K562 (cell line): ENCODE measurements around the gene ALDH16A1. TPM values are rescaled to one million over a fixed set of nuclear protein-coding genes. Genes with fewer than 3 reads are reported as not detected.

ENCODE experiments used
- AFF4 ChIP-seq: sonication (generic); formaldehyde crosslinking; IDR thresholded peaks from 2 replicates; pipeline ENCODE4 v1.8.0; 2023; ENCODE audit warnings: mild to moderate bottlenecking, missing genetic modification reagents
- ERF ChIP-seq: fragments of 450-650 bp; formaldehyde crosslinking; IDR thresholded peaks from 2 replicates; pipeline ENCODE4 v1.4.0; 2020; ENCODE audit warnings: mild to moderate bottlenecking, mixed read lengths
- ETV6 ChIP-seq, 3 experiments: fragments of 150-350 bp in 1 of 3; sonication (generic) in 1 of 3; formaldehyde crosslinking in 1 of 3; IDR thresholded peaks; 2 replicates each; pipeline versions ENCODE4 v1.6.1 to v1.8.0; 2014 to 2022; ENCODE audit warnings: borderline replicate concordance in 2 of 3, low read depth in 2 of 3, antibody characterized with exemption in 1 of 3, low read length in 1 of 3, mild to moderate bottlenecking in 1 of 3, missing genetic modification reagents in 1 of 3
- EZH2 ChIP-seq: IDR thresholded peaks from 2 replicates; pipeline ENCODE4 v1.6.1; 2012; ENCODE audit warnings: low read depth, mild to moderate bottlenecking, inconsistent platforms, low read length, borderline replicate concordance
- FOXK1 ChIP-seq: sonication (generic); formaldehyde crosslinking; IDR thresholded peaks from 2 replicates; pipeline ENCODE4 v1.8.0; 2022; ENCODE audit warnings: missing genetic modification reagents, mild to moderate bottlenecking, borderline replicate concordance
- FUS ChIP-seq: fragments of 200-400 bp; formaldehyde crosslinking; optimal IDR thresholded peaks from 2 replicates; pipeline ENCODE3; 2017; ENCODE audit warnings: low read depth, low read length
- HES1 ChIP-seq: fragments of 450-650 bp; IDR thresholded peaks from 2 replicates; pipeline ENCODE4 v1.6.1; 2016; ENCODE audit warnings: low read depth, mild to moderate bottlenecking, moderate library complexity
- MED1 ChIP-seq: sonication (generic); formaldehyde crosslinking; IDR thresholded peaks from 2 replicates; pipeline ENCODE4 v1.8.1; 2023; ENCODE audit warnings: missing genetic modification reagents, borderline replicate concordance
- NCOR1 ChIP-seq: fragments of 450-650 bp; IDR thresholded peaks from 2 replicates; pipeline ENCODE4 v1.6.1; 2016; ENCODE audit warnings: mild to moderate bottlenecking, moderate library complexity
- NR4A1 ChIP-seq, 2 experiments: fragments of 250-450 bp in 1 of 2; fragments of 450-650 bp in 1 of 2; sonication (Bioruptor Pico) in 1 of 2; IDR thresholded peaks; 2 replicates each; pipeline versions ENCODE4 v1.4.0 to v1.6.1; 2016 to 2020; ENCODE audit warnings: mild to moderate bottlenecking in 2 of 2, missing compliant biosample characterization in 1 of 2, missing genetic modification characterization in 1 of 2, moderate library complexity in 1 of 2
- TRIM24 ChIP-seq, 2 experiments: fragments of 450-650 bp; IDR thresholded peaks; 2 replicates each; pipeline ENCODE4 v1.6.1; 2016
- ZBTB9 ChIP-seq: fragments of 450-650 bp; formaldehyde crosslinking; IDR thresholded peaks from 2 replicates; pipeline ENCODE4 v1.4.0; 2020; ENCODE audit warnings: mild to moderate bottlenecking, moderate library complexity
- ZFPM2 ChIP-seq: fragments of 250-450 bp; sonication (Bioruptor Pico); IDR thresholded peaks from 2 replicates; pipeline ENCODE4 v1.5.1; 2022; ENCODE audit warnings: mild to moderate bottlenecking
- ZFX ChIP-seq: sonication (generic); formaldehyde crosslinking; IDR thresholded peaks from 2 replicates; pipeline ENCODE4 v1.8.0; 2022; ENCODE audit warnings: mild to moderate bottlenecking, missing genetic modification reagents, moderate library complexity
- ZNF280B ChIP-seq: fragments of 250-450 bp; sonication (Bioruptor Pico); IDR thresholded peaks from 2 replicates; pipeline ENCODE4 v1.5.1; 2021; ENCODE audit warnings: mild to moderate bottlenecking
- ZNF589 ChIP-seq: fragments of 200-800 bp; sonication (Bioruptor generic); IDR thresholded peaks from 2 replicates; pipeline ENCODE4 v1.6.1; 2016; ENCODE audit warnings: low read depth, missing genetic modification characterization, missing compliant biosample characterization
- ZNF696 ChIP-seq: fragments of 250-450 bp; sonication (Bioruptor Pico); conservative IDR thresholded peaks from 2 replicates; pipeline ENCODE4 v1.4.0; 2020; ENCODE audit warnings: mild to moderate bottlenecking, moderate library complexity
- ZNF766 ChIP-seq: fragments of 200-800 bp; sonication (Bioruptor generic); conservative IDR thresholded peaks from 2 replicates; pipeline ENCODE4 v1.6.1; 2016; ENCODE audit warnings: missing genetic modification characterization, missing compliant biosample characterization
- polyA plus RNA-seq, 8 experiments: library from polyadenylated mRNA; depleted of rRNA in 4 of 8; stranded (reverse) in 5 of 8; unstranded in 3 of 8; fragments of >200 nt; fragmentation: Nextera tagmentation in 2 of 8; fragmentation: Illumina TruSeq in 1 of 8; extraction: Ambion mirVana in 2 of 8; extraction: Trizol in 1 of 8; gene quantifications; 2 replicates each; pipeline versions ENCODE4 v1.2.1 to v1.2.3, GENCODE V29; 2011 to 2014; ENCODE audit warnings: inconsistent platforms in 1 of 8, missing spikeins in 1 of 8
- total RNA-seq, 7 experiments: library from RNA; depleted of rRNA in 6 of 7; stranded (reverse); fragments of >200 nt in 6 of 7; fragmentation: Illumina TruSeq in 2 of 7; extraction: Trizol in 2 of 7; gene quantifications; 2 replicates each; pipeline versions ENCODE4 v1.2.1 to v1.2.3, GENCODE V29; 2011 to 2021; ENCODE audit warnings: low replicate concordance in 1 of 7

The ALDH16A1 gene
- total and polyA plus RNA-seq, 9 of the 15 experiments (the other 6 are each of a cell fraction or from before 2014, with no cell fraction given) = 2.2 to 52.2 (median 7.6) TPM

- no peak; the same call in 1 of the 2 replicates for TF ChIP-seq AFF4 (CRISPR knock-in tag)
- TF ChIP-seq ZNF766 = 0 out of 2 replicates have a peak, but pooled peaks have one; percentile 16
- no peak for TF ChIP-seq HES1
- TF ChIP-seq MED1 = no peak
- TF ChIP-seq FUS = no peak
- peak; percentile 61; the same call in 1 of the 2 replicates for TF ChIP-seq NCOR1
- TF ChIP-seq NR4A1 (CRISPR knock-in tag; IDR thresholded peaks at IDR 0.05) = no peak
- TF ChIP-seq NR4A1 (tag; IDR thresholded peaks at IDR 0.05) = no peak
- TF ChIP-seq ZNF589 (CRISPR knock-in tag) = no peak
- no peak for TF ChIP-seq EZH2
- no peak for TF ChIP-seq ZFPM2 (CRISPR knock-in tag)
- TF ChIP-seq ZBTB9 = no peak
- 0 out of 2 replicates have a peak, but pooled peaks have one; percentile 57 for TF ChIP-seq FOXK1 (CRISPR knock-in tag)
- peak; percentile 97 for TF ChIP-seq ERF (CRISPR knock-in tag)
- 0 out of 4 replicates have a peak, but pooled peaks of 1 of the 2 experiments have one; percentile 26 for TF ChIP-seq ETV6 (IDR thresholded peaks at IDR 0.05; ENCODE audit: borderline replicate concordance in 1 of 2, low read depth in 2 of 2, low read length in 1 of 2)
- TF ChIP-seq ETV6 (CRISPR knock-in tag; IDR thresholded peaks at IDR 0.05; ENCODE audit: borderline replicate concordance) = no peak
- no peak for TF ChIP-seq ZFX
- TF ChIP-seq TRIM24 (IDR thresholded peaks at IDR 0.05) = no peak
- peak; percentile 15; the same call in 1 of the 2 replicates for TF ChIP-seq ZNF696
- TF ChIP-seq ZNF280B (CRISPR knock-in tag) = no peak
Observed at GRCh38 chr19:49492573-49493405, 39.8 kb downstream of the ALDH16A1 start (continued).
